IMR-90 (cell line): Measurements from ENCODE around the gene B3GAT3. TPM values are rescaled to one million over a fixed set of nuclear protein-coding genes. Genes with fewer than 3 reads are reported as not detected.
A peak's percentile ranks its signal among the peaks of the same experiment; 100 is the strongest.

ENCODE experiments used
- ATAC-seq: fragments of 200-7000 bp; cut with Tn5 transposase; 2 replicates; pipeline ENCODE4 v1.9.1; 2020; ENCODE audit warnings: low read depth, mild to moderate bottlenecking, moderate library complexity
- BruUV-seq: library from RNA; stranded (reverse); fragments of 400-500 nt; replicated peaks from 2 replicates; lab custom pipeline; 2021; lab: Mats Ljungman, UMichigan
- CTCF ChIA-PET: fragments of 300-600 bp; formaldehyde crosslinking; extraction: SDS; loops from one replicate; lab custom pipeline; 2021; ENCODE audit warnings: antibody characterized with exemption; lab: Yijun Ruan, JAX
- POLR2A ChIA-PET: fragments of 300-600 bp; sonication (Branson Sonifier 250); formaldehyde crosslinking; loops from one replicate; lab custom pipeline; 2022; ENCODE audit warnings: antibody characterized with exemption; ENCODE audit not compliant: unreplicated experiment; lab: Charles Lee
- DNase-seq: peaks from one replicate; pipeline ENCODE4 v3.0.0; 2013
- H2AFZ ChIP-seq: replicated peaks from 2 replicates; pipeline ENCODE3; 2013; ENCODE audit warnings: low read length, mild to moderate bottlenecking; ENCODE audit not compliant: poor library complexity
- H2AK5ac ChIP-seq: 2 replicates; pipeline ENCODE4 v1.6.1; 2013; ENCODE audit warnings: low read depth, low read length, inconsistent platforms
- H2AK9ac ChIP-seq: replicated peaks from 2 replicates; pipeline ENCODE3; 2013; ENCODE audit warnings: mild to moderate bottlenecking, low read depth, low read length, moderate library complexity; ENCODE audit not compliant: poor library complexity
- H2BK120ac ChIP-seq: 2 replicates; pipeline ENCODE4 v1.6.1; 2013; ENCODE audit warnings: low read depth, low read length, inconsistent platforms
- H2BK15ac ChIP-seq: 3 replicates; pipeline ENCODE4 v1.6.1; 2013; ENCODE audit warnings: low read depth, low read length, inconsistent platforms
- H2BK20ac ChIP-seq: 2 replicates; pipeline ENCODE4 v1.6.1; 2013; ENCODE audit warnings: low read depth, mild to moderate bottlenecking, inconsistent platforms, low read length, moderate library complexity
- H2BK5ac ChIP-seq: 2 replicates; pipeline ENCODE4 v1.6.1; 2013; ENCODE audit warnings: mild to moderate bottlenecking, low read depth, low read length, inconsistent platforms; ENCODE audit not compliant: poor library complexity, severe bottlenecking
- H3K14ac ChIP-seq: replicated peaks from 2 replicates; pipeline ENCODE4 v1.6.1; 2013; ENCODE audit warnings: low read depth, low read length, inconsistent platforms
- H3K18ac ChIP-seq: 2 replicates; pipeline ENCODE4 v1.6.1; 2013; ENCODE audit warnings: low read depth, low read length, control low read depth
- H3K23ac ChIP-seq: 2 replicates; pipeline ENCODE4 v1.6.1; 2013; ENCODE audit warnings: low read depth, low read length, inconsistent platforms
- H3K27ac ChIP-seq: 2 replicates; pipeline ENCODE4 v1.5.1; 2013; ENCODE audit warnings: mild to moderate bottlenecking, control low read depth, low read length; ENCODE audit not compliant: insufficient read depth
- H3K27me3 ChIP-seq: 2 replicates; pipeline ENCODE4 v1.6.1; 2013; ENCODE audit warnings: low read length; ENCODE audit not compliant: control insufficient read depth, insufficient read depth
- H3K36me3 ChIP-seq: 2 replicates; pipeline ENCODE4 v1.6.1; 2013; ENCODE audit warnings: low read length, mixed read lengths; ENCODE audit not compliant: control insufficient read depth, insufficient read depth
- H3K4ac ChIP-seq: 2 replicates; pipeline ENCODE4 v1.6.1; 2013; ENCODE audit warnings: low read depth, low read length, inconsistent platforms
- H3K4me1 ChIP-seq: 2 replicates; pipeline ENCODE4 v1.6.1; 2013; ENCODE audit warnings: low read length, mixed read lengths; ENCODE audit not compliant: control insufficient read depth, insufficient read depth
- H3K4me2 ChIP-seq: 2 replicates; pipeline ENCODE4 v1.6.1; 2013; ENCODE audit warnings: low read depth, mild to moderate bottlenecking, control low read depth, low read length, moderate library complexity
- H3K4me3 ChIP-seq: 2 replicates; pipeline ENCODE4 v1.5.1; 2013; ENCODE audit warnings: low read depth, mild to moderate bottlenecking, control low read depth, low read length, moderate library complexity; ENCODE audit not compliant: insufficient read depth
- H3K56ac ChIP-seq: 2 replicates; pipeline ENCODE4 v1.6.1; 2013; ENCODE audit warnings: low read length, inconsistent platforms; ENCODE audit not compliant: insufficient read depth; ENCODE audit errors: extremely low read depth
- H3K79me1 ChIP-seq, 2 experiments: 2 replicates each; pipeline ENCODE4 v1.6.1; 2013; ENCODE audit warnings: low read length in 2 of 2, inconsistent platforms in 1 of 2, low read depth in 1 of 2
- H3K9ac ChIP-seq: 2 replicates; pipeline ENCODE4 v1.6.1; 2013; ENCODE audit warnings: low read depth, low read length, control low read depth
- H3K9me1 ChIP-seq: 2 replicates; pipeline ENCODE4 v1.6.1; 2013; ENCODE audit warnings: low read length, inconsistent platforms; ENCODE audit not compliant: insufficient read depth
- H3K9me3 ChIP-seq: 2 replicates; pipeline ENCODE4 v1.6.1; 2013; ENCODE audit warnings: low read length; ENCODE audit not compliant: control insufficient read depth, insufficient read depth
- H4K20me1 ChIP-seq: 2 replicates; pipeline ENCODE4 v1.6.1; 2013; ENCODE audit warnings: low read length, inconsistent platforms; ENCODE audit not compliant: insufficient read depth
- H4K5ac ChIP-seq: 2 replicates; pipeline ENCODE4 v1.6.1; 2013; ENCODE audit warnings: mild to moderate bottlenecking, low read depth, low read length, control low read depth
- H4K8ac ChIP-seq, 2 experiments: 2 replicates each; pipeline ENCODE4 v1.6.1; 2013; ENCODE audit warnings: low read depth in 2 of 2, low read length in 2 of 2, control low read depth in 1 of 2, inconsistent platforms in 1 of 2
- H4K91ac ChIP-seq: 2 replicates; pipeline ENCODE4 v1.6.1; 2013; ENCODE audit warnings: low read depth, low read length, inconsistent platforms; ENCODE audit not compliant: insufficient read depth
- BHLHE40 ChIP-seq: fragments of 150-350 bp; IDR thresholded peaks from 2 replicates; pipeline ENCODE4 v1.6.1; 2016; ENCODE audit warnings: mild to moderate bottlenecking, low read depth, low read length
- CEBPB ChIP-seq: IDR thresholded peaks from 2 replicates; pipeline ENCODE4 v1.6.1; 2012; ENCODE audit warnings: low read depth, low read length, improper control_type of control experiment
- CHD1 ChIP-seq: IDR thresholded peaks from 2 replicates; pipeline ENCODE4 v1.6.1; 2012; ENCODE audit warnings: low read depth, low read length, improper control_type of control experiment
- CTCF ChIP-seq: conservative IDR thresholded peaks from 2 replicates; pipeline ENCODE4 v1.5.1; 2012; ENCODE audit warnings: mild to moderate bottlenecking, low read depth, low read length, improper control_type of control experiment
- FOS ChIP-seq: fragments of 150-350 bp; IDR thresholded peaks from 2 replicates; pipeline ENCODE4 v1.6.1; 2016; ENCODE audit warnings: low read depth, low read length
- MAZ ChIP-seq: IDR thresholded peaks from 2 replicates; pipeline ENCODE4 v1.6.1; 2012; ENCODE audit warnings: low read depth, mild to moderate bottlenecking, low read length, improper control_type of control experiment, moderate library complexity, borderline replicate concordance
- MXI1 ChIP-seq: IDR thresholded peaks from 2 replicates; pipeline ENCODE4 v1.6.1; 2012; ENCODE audit warnings: low read depth, mild to moderate bottlenecking, low read length, moderate library complexity, borderline replicate concordance
- NFE2L2 ChIP-seq: fragments of 150-350 bp; IDR thresholded peaks from 2 replicates; pipeline ENCODE4 v1.6.1; 2016; ENCODE audit warnings: low read depth, mild to moderate bottlenecking, low read length
- RCOR1 ChIP-seq: IDR thresholded peaks from 2 replicates; pipeline ENCODE4 v1.6.1; 2012; ENCODE audit warnings: mild to moderate bottlenecking, low read length, improper control_type of control experiment; ENCODE audit not compliant: insufficient replicate concordance
- RFX5 ChIP-seq: IDR thresholded peaks from 2 replicates; pipeline ENCODE4 v1.8.0; 2012; ENCODE audit warnings: low read depth, mild to moderate bottlenecking, low read length, moderate library complexity
- SMC3 ChIP-seq: fragments of 150-350 bp; IDR thresholded peaks from 2 replicates; pipeline ENCODE4 v1.6.1; 2016; ENCODE audit warnings: low read depth, mild to moderate bottlenecking, antibody characterized with exemption, low read length, moderate library complexity
- USF2 ChIP-seq: fragments of 150-350 bp; IDR thresholded peaks from 2 replicates; pipeline ENCODE4 v1.6.1; 2017; ENCODE audit warnings: mild to moderate bottlenecking, antibody characterized with exemption, low read length, low read depth
- WGBS, 2 experiments: methylation state at CpG; one replicate each; pipeline versions ENCODE4 v1.1.5 to v1.1.7; 2013; ENCODE audit warnings: missing lambda C conversion rate in 2 of 2; ENCODE audit not compliant: insufficient read length in 1 of 2; ENCODE audit errors: extremely low coverage in 2 of 2; 5-methylcytosine and 5-hydroxymethylcytosine counted together
- dilution Hi-C: fragments of 300-500 bp; cut with HindIII; formaldehyde crosslinking; loops from one replicate; pipeline ENCODE4 v1.14.3; 2018; ENCODE audit warnings: low sequenced_read_pairs; ENCODE audit not compliant: unreplicated experiment
- in situ Hi-C: fragments of 300-500 bp; cut with MboI; formaldehyde crosslinking; loops from 3 replicates; pipeline ENCODE4 v1.14.3; 2019; ENCODE audit warnings: low sequenced_read_pairs, inconsistent platforms, mixed read lengths
- intact Hi-C: fragments of 100-400 bp; cut with micrococcal nuclease; formaldehyde crosslinking; loops from 2 replicates; pipeline ENCODE4 v1.10.0; 2022
- polyA plus RNA-seq, 3 experiments: library from polyadenylated mRNA; depleted of rRNA; stranded (reverse); fragments of >200 nt; gene quantifications; 2 replicates each; pipeline ENCODE4 v1.2.3, GENCODE V29; 2012; ENCODE audit warnings: low replicate concordance in 1 of 3
- total RNA-seq: library from RNA; depleted of rRNA; stranded (reverse); fragments of >200 nt; gene quantifications from 2 replicates; pipeline ENCODE4 v1.2.3, GENCODE V29; 2012

Gene B3GAT3
- total and polyA plus RNA-seq, 2 of the 4 experiments (the other 2 are of a cell fraction) = 10.4 to 38.4 TPM

GRCh38 chr11:62599069-62599696, 22.6 kb downstream of the B3GAT3 start:
- dilution Hi-C loops (no loop called here), in situ Hi-C loops (no loop called here), intact Hi-C loops (loop anchor here (10.0 kb wide), 1 partner anchor 96 kb away; no protein-coding TSS in a partner anchor)
- Histone ChIP-seq H3K36me3 (peaks cover 46% of the 10 kb centered on the region), H3K9ac (peak overlapping the region; percentile 90; the same call in 1 of the 2 replicates), H3K14ac (peak overlapping the region; percentile 80), H3K4me3 (no peak overlapping the region; the same call in 1 of the 2 replicates), H3K27ac (peak overlapping the region; percentile 76; the same call in 1 of the 2 replicates), H2AFZ (peak overlapping the region; percentile 40), H2BK5ac (peak overlapping the region; percentile 78), H3K9me3 (no peaks in the 10 kb centered on the region), H2AK9ac (peak overlapping the region; percentile 91), H3K9me1 (peaks cover 5% of the 10 kb centered on the region), H4K20me1 (peaks cover 17% of the 10 kb centered on the region; the same call in 1 of the 2 replicates), H3K56ac (no peak overlapping the region), H4K5ac (0 out of 2 replicates have a peak overlapping the region, but pooled peaks have one; percentile 26), H4K91ac (peak overlapping the region; percentile 38), H2BK15ac (no peak overlapping the region), H3K79me1 (peaks cover 15 to 49% of the 10 kb centered on the region in 2 experiments), H2AK5ac (peak overlapping the region; percentile 54), H3K4me1 (peaks cover 7% of the 10 kb centered on the region), H3K23ac (peak overlapping the region; percentile 91), H2BK120ac (no peak overlapping the region), H2BK20ac (no peak overlapping the region), H3K18ac (no peak overlapping the region), H4K8ac (peak overlapping the region; percentile 9 to 55; a peak in 3 of 4 replicates), H3K4me2 (peak overlapping the region; percentile 91), H3K4ac (peak overlapping the region; percentile 80), H3K27me3 (no peaks in the 10 kb centered on the region)
- ChIA-PET POLR2A (no interaction called here), CTCF (interaction anchor here (0.8 to 0.9 kb wide), 2 partner anchors 13 to 282 kb away, joined by 4 read pairs; partner anchors contain the start of genes EML3 and SLC3A2)
- peak; percentile 54; the same call in 1 of the 2 replicates for TF ChIP-seq MXI1
- no peak for TF ChIP-seq BHLHE40
- TF ChIP-seq USF2 = peak; percentile 27; the same call in 1 of the 2 replicates
- TF ChIP-seq NFE2L2 = no peak
- TF ChIP-seq CTCF = no peak
- peak; percentile 79; the same call in 1 of the 2 replicates for TF ChIP-seq MAZ
- no peak for TF ChIP-seq SMC3
- TF ChIP-seq CEBPB = peak; percentile 47; the same call in 1 of the 2 replicates
- no peak for TF ChIP-seq RCOR1
- TF ChIP-seq CHD1 = no peak
- no peak for TF ChIP-seq FOS
- TF ChIP-seq RFX5 = no peak
- DNase-seq = peak; percentile 99
- ATAC-seq = peak; percentile 73
- BruUV-seq = no TSS peak
- 100% methylated on average over 2 of the region's 7 CpGs; no CpG with 5 or more reads in 1 of the 2 experiments for WGBS, 2 experiments
